Inferior parietal cortex (tissue), 1 donor: Measurements from ENCODE around the gene STARD8.
"Not testable (repeated sequence)": the region's sequence is repeated elsewhere in the genome, so short reads cannot be mapped to it uniquely, and the experiment has no call there.

ENCODE experiments used
- DNase-seq: peaks from one replicate; pipeline ENCODE4 v3.0.0-alpha.2; 2016; ENCODE audit errors: extremely low spot score

The STARD8 gene

GRCh38 chrX:68647156-68647957, at the start of gene STARD8:
Gene STARD8 (plus strand): TSS chrX:68647666. CDS start chrX:68647883, 217 bp downstream.
- DNase-seq, result no peak

GRCh38 chrX:68598841-68599240, 48.6 kb upstream of the STARD8 start:
- DNase-seq, result no peak

- no peak for DNase-seq
Measured at GRCh38 chrX:68599256-68600152, 48.0 kb upstream of the STARD8 start.

GRCh38 chrX:68604216-68604615, 43.2 kb upstream of the STARD8 start:
- DNase-seq, result not testable (repeated sequence)

GRCh38 chrX:68614733-68615132, 32.7 kb upstream of the STARD8 start:
- DNase-seq, result not testable (repeated sequence)

- DNase-seq, result no peak
Measured at GRCh38 chrX:68627986-68628385, 19.5 kb upstream of the STARD8 start.

- DNase-seq, result not testable (repeated sequence)
Measured at GRCh38 chrX:68629936-68630335, 17.5 kb upstream of the STARD8 start.

- DNase-seq, result no peak
Measured at GRCh38 chrX:68631336-68631735, 16.1 kb upstream of the STARD8 start.

- DNase-seq, result no peak
Measured at GRCh38 chrX:68632491-68632890, 15.0 kb upstream of the STARD8 start.

GRCh38 chrX:68633981-68634380, 13.5 kb upstream of the STARD8 start:
- DNase-seq, result no peak

GRCh38 chrX:68634649-68635227, 12.7 kb upstream of the STARD8 start:
- DNase-seq, result no peak

- no peak for DNase-seq
Measured at GRCh38 chrX:68640661-68641060, 6.8 kb upstream of the STARD8 start.

- DNase-seq, result no peak
Measured at GRCh38 chrX:68644861-68645260, 2.6 kb upstream of the STARD8 start.

- no peak for DNase-seq
Measured at GRCh38 chrX:68646421-68646820, 1.0 kb upstream of the STARD8 start.

GRCh38 chrX:68648960-68649359, 1.5 kb downstream of the STARD8 start:
- no peak for DNase-seq

- no peak for DNase-seq
Measured at GRCh38 chrX:68650491-68650890, 3.0 kb downstream of the STARD8 start.

- DNase-seq, result no peak
Measured at GRCh38 chrX:68651110-68651509, 3.6 kb downstream of the STARD8 start.

GRCh38 chrX:68652326-68653170, 5.1 kb downstream of the STARD8 start:
- DNase-seq, result no peak

- DNase-seq, result no peak
Measured at GRCh38 chrX:68654693-68655092, 7.2 kb downstream of the STARD8 start.

GRCh38 chrX:68656473-68656872, 9.0 kb downstream of the STARD8 start:
- not testable (repeated sequence) for DNase-seq

- DNase-seq, result no peak
Measured at GRCh38 chrX:68658530-68658929, 11.1 kb downstream of the STARD8 start.
